GM21619 (cell line): ENCODE results near the gene MGLL.
A peak's percentile ranks its signal among the peaks of the same experiment; 100 is the strongest.
"Not testable (repeated sequence)": the region's sequence is repeated elsewhere in the genome, so short reads cannot be mapped to it uniquely, and the experiment has no call there.

Source experiments
- ATAC-seq: cut with Tn5 transposase; IDR thresholded peaks from one replicate; pipeline ENCODE4 v1.9.1; 2021; ENCODE audit not compliant: unreplicated experiment

The MGLL gene

DNA sequence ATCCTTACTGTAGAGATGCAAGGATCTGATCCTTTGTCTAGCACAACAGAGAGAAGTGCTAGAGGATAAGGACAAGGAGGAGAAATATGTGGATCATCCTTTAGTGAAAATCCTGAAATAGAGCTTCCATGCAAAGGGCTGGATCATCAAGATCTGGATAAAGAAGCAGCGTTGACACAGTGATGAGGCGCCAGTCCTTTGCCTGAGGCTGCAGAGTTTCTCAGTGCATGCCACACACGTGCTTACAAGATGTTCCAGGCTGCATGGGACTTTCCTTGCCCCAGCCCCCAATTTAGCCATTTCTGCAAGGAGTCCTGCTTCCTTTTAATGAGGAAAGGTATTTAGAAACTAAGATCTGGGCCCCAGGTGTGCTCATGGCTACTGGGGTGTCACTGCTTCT is 156.7 kb downstream of the MGLL start:
- no peak for ATAC-seq

DNA sequence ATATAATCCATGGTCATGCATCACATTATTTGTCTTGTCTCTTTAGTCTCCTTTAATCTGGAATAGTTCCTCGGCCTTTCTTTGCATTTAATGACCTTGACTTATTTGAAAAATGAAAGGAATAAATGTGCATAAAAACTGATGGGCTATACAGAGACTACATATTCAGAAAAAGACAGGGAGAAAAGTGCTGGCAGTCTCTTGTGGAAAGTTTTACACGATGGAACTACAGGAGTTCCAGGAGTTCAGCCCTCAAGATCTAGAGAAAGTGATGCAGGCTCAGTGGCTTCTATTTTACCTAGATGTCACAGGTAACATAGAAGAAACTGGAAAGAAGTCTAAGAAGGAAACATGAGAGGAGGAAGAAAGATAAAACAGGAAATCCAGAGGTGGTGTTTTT is 157.2 kb downstream of the MGLL start:
- ATAC-seq: no peak

DNA sequence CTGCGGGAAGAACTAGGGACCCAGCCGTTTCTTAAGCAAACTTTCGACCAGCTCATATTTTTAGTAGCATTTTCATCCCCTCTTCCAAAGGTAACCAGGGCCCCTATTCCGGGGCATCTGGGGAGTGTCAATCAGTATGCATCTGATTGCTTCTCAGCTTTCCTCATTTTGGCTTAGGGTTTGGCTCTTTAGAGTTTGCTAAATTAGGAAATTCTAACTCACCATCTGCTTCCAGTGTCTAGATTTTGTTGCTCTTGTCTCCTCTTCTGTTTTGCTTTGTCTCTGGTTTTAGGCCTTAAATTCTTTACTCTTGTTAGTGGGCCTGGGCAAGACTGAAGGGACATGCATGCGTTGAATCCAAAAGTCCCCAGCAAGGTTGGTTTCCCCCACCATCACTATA is 159.2 kb downstream of the MGLL start:
- no peak for ATAC-seq

DNA sequence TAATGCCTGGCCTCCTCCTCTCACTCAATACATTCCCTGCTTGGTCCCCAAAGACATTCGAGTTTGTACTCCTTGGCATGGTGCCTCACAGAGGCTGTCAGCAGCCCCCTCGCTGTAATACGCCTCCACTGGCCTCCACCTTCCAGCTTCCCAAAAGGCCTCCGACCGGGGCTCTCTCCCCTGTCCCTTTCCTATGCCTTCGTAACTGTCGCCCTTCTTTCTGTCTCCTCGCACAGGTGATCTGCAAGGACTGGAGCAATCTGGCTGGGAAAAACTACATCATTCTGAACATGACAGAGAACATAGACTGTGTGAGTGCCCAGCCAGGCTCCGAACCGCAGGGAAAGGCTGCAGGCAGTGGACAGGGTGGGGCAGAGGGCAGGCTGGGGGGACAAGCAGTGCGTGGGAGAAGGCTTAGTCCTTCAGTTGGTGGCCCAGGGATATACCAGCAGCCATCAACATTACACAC is 160.3 kb downstream of the MGLL start:
- no peak for ATAC-seq

DNA sequence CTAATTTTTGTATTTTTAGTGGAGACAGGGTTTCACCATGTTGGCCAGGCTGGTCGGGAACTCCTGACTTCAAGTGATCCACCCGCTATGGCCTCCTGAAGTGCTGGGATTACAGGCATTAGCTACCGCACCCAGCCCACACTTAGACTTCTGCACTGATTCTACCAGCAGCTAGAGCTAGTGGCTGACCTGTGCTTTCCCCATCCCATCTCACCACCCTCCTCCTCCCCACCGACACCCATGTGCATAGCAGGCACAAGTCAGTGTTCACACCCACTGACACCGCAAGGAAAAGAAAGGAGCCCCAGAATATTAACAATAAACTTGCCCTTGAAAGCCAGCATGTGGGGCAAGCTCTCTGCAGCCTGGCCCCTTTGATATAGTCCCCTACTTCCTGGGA is 160.7 kb downstream of the MGLL start:
- no peak for ATAC-seq

DNA sequence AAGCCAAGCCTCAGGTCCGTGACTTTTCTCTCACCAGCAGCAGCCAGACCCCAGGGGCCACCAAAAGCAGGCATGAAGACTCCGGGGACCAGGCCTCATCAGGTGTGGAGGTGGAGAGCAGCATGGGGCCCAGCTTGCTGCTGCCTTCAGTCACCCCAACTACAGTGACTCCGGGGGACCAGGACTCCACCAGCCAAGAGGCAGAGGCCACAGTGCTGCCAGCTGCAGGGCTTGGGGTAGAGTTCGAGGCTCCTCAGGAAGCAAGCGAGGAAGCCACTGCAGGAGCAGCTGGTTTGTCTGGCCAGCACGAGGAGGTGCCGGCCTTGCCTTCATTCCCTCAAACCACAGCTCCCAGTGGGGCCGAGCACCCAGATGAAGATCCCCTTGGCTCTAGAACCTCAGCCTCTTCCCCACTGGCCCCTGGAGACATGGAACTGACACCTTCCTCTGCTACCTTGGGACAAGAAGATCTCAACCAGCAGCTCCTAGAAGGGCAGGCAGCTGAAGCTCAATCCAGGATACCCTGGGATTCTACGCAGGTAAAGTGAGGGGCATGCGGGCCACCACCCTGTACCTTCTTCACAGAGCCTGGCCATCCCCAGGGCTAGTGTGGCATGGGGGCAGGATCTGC is 161.6 kb downstream of the MGLL start:
- no peak for ATAC-seq

DNA sequence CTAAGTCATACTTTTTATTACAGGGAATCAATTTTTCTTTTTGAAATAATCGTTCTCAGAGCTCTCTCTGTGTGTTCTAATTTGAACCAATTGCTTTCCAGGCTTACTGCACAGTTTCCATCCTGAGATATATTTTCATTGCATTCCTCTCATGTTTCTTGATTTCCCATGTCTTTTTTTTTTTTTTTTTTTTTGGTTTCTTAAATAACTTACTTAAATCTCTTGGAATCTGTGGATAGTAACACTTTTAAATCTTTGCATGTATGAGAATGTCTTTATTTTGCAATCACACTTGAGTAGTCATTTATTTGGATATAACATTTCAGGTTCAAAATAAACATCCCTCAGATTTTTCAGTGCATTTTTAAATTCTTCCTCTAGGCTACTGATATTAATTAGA is 164.1 kb downstream of the MGLL start:
- no peak for ATAC-seq

DNA sequence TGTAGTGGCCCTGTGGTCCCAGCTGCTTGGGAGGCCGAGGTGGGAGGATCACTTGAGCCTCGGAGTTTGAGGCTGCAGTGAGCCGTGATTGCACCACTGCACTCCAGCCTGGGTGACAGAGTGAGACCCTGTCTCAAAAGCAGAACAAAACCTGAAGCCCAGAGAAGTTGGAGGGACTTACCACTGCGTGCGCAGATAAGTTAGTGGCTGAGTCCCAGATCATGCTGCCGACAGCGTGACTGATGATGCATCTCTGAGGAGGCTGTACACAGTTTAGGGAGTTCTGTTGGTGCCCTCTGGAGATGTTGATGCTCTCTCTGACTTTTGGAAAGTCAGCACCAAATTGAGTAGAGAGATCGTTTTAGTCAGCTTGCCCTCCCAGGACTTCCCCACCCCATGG is 165.4 kb downstream of the MGLL start:
- ATAC-seq: no peak

DNA sequence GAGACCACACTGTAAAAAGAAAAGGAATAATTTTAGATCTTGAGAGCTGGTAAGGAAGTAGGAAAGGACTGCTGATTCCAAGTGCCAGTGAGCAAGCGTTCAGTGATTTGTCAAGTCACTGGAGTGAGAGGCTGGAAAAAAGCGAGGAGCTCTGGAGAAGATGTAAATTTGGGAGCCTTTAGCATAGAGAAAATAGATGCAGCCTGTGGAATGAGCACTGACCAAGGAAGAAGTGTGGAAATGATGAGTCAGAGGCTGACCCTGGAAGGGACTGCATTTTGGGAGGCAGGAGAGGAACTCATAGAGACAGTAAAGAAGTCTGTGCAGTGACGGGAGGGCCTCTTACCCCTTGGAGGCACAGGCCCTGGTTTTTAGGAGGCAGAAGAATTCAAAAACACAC is 166.7 kb downstream of the MGLL start:
- ATAC-seq: no peak

DNA sequence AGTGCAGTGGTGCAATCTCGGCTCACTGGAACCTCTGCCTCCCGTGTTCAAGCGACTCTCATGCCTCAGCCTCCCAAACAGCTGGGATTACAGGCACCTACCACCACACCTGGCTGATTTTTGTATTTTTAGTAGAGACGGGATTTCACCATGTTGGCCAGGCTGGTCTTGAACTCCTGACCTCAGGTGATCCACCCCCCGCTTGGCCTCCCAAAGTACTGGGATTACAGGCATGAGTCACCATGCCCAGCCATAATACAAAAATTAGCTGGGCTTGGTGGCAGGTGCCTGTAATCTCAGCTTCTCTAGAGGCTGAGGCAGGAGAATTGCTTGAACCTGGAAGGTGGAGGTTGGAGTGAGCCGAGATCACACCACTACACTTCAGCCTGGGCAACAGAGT is 167.3 kb downstream of the MGLL start:
- not testable (repeated sequence) for ATAC-seq

DNA sequence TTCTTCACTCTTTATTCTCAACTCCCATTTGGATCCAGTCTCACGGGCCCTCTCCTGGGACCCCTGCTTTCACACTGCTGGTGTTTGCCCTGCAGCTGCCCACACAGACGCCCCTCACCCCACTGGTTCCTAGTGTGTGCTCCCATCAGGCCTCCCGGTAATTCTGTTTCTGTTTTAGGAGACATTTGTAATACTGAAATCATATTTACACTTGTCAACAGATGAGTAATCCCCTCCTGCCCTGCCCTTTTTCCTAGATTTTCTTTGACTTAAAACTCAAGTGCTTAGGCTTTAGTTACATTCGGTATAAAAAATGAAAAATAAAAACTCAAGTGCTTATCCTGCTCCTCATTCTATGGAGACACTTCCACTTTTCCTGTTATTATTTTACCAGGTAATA is 167.9 kb downstream of the MGLL start:
- no peak for ATAC-seq

DNA sequence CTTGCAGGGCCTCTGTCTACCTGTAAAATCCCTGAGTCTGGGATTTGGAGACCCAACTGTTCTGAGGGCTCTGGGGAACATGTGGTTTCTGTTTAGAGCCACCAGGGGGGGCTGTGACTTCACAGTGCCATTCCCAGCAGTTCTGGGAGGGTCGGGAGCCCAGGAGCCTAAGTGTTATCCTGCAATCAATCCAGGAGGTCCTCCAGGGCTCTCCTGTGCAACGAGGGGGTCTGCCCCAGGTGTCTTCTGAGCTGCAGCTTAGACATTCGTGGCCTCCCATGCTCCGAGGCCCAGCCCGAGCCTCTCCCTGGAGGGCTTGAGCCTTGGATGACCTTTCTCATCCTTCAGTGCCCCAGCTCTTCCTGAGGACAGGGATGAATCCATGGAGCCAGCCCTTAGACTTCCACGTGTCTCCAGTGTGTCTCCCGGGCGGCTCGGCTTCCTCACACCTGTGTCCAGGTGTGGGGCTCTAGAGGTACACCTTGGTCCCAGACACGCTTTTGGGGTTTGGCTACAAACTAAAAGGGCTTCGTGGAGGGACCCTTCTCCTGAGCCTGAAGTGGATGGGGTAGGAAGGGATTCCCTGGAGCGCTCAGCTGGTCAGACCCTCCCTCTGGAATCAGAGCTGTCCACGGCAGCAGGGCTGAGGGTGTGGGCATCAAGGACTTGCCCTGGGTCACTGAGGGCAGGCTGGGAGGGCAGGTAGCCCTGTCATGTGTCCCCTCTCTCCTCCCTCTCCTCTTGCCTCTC is 169.9 kb downstream of the MGLL start:
- peak; percentile 51 for ATAC-seq

DNA sequence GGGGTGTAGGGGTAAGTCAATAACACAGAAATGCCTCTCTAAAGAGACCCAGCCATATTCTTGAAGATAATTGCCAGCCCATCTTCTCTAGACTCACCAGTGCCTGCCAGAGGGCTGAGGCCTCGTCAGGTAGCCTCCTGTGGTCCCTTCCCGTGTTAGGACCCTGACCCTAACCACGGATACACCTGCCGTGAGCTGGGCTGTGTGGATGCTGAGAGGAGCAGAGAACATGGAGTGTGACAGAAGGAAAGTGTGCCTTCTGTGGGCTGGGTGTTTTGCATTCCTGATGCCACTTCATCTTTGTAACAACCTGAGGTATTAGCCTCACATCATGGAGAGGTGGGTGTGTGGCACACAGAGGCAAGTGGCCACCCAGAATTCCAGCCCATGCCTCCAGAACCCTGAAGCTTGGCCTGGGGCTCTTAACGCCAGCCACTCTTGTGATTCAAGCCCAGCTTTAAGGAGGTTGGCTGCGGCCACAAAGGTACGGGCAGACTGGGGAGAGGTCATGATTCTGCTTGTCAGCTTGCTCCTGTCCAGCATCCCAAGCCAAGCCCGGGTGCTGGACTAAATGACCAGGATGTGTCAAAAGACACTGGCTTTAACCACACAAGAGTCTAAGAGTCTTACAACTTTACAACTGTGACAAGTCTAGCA is 170.7 kb downstream of the MGLL start:
- ATAC-seq: no peak

DNA sequence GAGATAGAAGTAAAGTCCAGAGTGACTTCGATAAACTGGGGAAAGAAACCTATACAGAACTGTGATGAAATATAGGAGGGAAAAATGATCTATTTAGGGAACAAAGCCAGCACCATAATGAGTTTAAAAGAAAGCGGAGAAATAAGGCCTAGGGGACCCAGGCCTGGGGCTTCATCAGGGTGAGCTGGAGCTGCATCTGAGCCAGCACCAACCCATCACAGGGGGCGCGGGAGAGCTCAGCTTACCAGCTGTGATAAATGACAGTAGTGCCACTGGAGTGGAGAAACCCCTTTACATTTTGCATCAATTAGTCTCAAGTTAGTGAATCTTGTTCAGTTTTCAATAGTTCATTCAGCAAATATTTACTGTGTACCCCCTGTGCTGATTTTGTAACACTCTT is 172.1 kb downstream of the MGLL start:
- no peak for ATAC-seq

DNA sequence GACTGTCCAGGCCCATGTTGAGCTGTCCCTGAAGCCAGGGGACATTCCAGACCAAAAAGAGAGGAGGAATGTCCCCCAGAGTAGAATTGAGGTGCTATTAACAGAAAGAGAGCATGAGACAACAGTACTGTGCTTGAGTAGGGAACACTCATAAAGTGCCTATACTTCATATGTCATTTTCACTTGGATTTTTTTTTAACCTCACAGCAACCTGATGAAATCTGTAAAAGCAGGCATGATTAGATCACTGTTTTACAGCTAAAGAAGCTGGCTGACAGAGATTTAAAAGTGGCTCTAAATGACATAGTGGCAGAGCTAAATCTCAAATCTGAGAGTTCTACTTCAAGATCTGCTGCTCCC is 174.5 kb downstream of the MGLL start:
- ATAC-seq: no peak

DNA sequence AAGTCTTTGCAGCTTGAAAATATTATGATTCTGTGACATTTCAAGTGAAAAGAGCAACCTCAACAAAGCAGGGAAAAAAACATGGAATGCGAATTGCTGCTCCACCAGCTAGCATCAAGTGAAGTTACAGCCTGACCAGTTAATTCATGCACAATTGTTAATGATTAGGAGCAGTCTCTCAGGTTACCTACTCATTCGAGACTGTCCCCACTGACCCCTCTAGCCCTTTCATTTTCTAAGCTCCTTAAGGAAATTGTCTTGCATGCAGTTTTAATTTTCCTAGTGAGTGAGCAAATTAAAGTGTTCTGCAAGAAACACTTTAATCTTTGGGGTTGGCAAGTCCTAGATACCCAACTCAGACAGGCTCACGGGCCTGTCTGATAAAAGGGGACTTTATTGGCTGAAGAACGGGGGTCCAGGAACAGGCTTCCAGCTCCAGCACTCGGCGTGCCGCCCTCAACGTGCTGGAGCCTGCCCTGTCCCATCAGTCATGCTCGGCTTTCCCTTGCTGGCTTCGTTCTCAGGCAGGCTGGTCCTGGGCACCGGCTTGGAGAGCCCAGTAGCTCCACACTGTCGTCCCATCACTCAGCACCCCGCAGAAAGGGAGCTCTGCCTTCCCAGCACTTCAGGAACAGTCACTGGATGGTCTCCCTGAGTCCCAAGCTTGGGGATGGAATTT is 175.0 kb downstream of the MGLL start:
- no peak for ATAC-seq

DNA sequence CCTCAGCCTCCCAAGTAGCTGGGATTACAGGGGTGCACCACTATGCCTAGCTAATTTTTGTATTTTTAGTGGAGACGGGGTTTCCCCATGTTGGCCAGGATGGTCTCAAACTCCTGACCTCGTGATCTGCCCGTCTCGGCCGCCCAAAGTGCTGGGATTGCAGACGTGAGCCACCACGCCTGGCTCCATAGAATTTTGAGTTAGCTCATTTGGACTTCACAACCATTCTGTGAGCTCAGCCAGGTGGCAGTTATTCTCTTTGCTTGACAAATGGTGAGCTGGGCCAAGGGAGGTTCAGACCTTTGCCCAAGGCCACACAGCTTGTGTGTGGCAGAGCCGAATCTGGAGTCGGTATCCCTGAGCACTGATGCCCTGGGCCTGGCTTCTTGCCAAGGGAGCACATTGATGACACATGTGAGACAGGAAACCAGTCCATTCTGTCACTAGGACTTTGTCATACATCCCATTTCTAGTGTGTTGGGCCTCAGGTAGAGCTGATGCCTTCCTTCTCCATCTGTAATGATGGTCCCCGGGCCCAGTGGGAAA is 175.7 kb downstream of the MGLL start:
- no peak for ATAC-seq

DNA sequence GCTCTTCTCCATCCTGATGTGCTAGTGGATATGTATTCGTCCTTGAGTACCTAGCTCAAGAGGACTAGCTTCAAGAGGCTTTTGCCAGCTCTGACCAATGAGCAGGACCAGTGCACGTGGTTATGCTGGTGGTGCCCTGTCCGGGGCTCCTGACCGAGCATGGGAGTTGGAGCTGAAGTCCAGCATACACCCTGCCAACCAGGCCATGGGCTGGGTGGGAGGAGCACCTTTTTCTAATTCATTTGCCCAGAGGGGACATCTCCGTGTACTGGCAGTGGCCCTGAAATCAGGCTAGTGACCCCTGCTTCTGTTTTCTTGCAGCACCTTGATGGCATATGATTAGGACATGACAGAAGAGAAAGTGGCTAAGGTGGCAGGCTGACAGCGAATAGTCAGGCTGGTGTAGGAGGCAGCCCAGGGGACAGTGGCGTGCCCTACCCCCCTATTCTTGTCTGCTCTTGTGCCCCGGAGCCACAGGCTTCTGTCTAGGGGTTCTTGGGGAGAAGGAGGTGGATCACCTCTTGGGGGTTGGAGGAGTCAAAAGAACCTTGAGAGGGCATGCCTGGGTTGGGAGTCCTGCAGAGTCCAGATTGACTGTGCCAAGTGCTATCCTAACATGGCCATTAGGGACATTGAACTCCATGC is 176.8 kb downstream of the MGLL start:
- no peak for ATAC-seq

DNA sequence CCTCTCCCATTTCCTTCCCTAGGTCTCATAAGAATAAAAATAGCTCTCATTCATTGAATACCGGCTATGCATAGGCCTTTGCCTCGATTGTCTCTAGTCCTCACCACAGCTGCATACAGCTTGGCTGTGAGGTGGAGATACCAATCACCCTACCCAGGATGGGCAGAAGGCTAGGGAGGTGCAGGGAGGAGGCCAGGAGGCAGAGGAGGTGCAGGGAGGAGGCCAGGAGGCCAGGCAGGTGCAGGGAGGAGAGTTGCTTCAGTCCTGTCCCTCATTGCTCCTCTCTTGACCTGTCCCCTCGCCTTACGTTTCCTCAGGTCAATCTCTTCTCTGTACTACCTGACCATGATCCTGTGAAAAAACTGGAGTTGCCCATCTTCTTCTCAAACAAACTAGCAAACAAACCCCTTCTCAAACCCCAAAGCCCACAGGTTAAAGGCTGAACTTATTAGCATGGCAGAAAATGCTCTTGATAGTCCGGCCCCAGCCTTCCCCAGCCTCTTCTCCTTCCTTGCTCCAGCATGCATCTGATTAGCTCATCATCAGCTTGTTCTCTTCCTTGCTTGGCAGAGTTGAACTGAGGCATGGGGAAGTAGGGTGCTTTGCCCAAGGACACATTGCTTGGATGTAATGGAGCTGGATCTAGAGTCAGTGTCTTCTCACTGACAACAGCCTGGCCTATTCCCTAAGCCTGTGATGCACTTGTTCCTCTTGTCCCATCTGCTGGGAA is 177.5 kb downstream of the MGLL start:
- no peak for ATAC-seq

DNA sequence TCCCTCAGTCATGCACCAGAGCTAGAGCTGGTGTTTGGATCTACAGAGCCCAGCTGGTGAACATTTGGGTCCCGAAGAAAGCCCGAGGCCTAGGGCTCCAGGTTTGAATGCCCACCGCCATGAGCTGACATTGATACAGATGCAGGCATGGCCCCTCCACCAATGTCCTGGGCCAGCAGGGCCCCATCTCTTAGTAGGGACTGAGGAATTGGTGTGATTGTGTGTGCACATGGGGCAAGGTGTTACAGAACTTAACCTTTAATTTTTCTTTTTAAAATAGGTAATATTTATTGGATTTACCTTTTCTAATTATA is 182.3 kb downstream of the MGLL start:
- ATAC-seq: no peak
